ENCODE results near the gene GAS6.
"Not testable (repeated sequence)": the region's sequence is repeated elsewhere in the genome, so short reads cannot be mapped to it uniquely, and the experiment has no call there.

GAS6 gene

DNA sequence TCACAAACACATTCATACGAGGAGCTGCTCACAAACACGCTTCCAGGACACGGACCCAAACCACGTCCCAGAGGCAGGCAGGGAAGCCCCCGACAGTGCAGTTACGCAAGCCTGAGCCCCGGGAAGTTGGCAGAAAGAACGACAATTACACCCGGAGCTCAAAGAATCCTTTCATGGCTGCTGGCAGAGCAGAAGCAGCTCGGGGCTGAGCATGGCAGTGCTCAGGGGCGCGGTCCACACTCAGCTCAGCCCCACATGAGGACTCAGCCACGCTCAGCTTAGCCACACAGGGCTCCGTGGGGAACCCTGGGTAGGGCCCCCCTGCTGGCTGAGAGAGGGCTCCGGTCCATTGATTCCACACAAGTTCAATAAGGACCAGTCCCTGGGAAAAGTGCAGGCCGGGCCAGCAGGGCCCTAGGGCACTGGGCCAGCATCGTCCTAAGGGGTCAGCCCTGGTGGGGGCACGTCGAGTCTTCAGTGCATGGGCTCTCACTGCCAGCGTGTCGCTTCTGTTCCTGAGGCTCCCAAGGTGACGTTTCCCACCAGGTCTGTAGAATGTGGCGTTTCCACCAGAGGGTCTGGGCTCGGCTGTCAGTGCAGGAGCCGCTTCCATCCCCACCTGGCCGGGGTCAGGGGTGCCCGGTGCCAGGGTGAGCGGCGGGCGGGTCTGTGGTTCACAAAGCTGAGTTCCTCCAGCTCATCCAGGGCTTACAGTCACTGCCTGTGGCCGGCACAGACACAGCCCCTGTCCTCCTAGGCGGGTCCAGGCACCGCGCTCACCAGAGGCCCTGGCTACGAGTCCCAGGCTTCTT, 23.1 kb downstream of the GAS6 start:
- in situ Hi-C loops (cut with HindIII; ENCODE audit: low sequenced_read_pairs): no loop called here

GRCh38 chr13:113839536-113840204, 24.2 kb downstream of the GAS6 start:
- in situ Hi-C loops (cut with HindIII; ENCODE audit: low sequenced_read_pairs): no loop called here

DNA sequence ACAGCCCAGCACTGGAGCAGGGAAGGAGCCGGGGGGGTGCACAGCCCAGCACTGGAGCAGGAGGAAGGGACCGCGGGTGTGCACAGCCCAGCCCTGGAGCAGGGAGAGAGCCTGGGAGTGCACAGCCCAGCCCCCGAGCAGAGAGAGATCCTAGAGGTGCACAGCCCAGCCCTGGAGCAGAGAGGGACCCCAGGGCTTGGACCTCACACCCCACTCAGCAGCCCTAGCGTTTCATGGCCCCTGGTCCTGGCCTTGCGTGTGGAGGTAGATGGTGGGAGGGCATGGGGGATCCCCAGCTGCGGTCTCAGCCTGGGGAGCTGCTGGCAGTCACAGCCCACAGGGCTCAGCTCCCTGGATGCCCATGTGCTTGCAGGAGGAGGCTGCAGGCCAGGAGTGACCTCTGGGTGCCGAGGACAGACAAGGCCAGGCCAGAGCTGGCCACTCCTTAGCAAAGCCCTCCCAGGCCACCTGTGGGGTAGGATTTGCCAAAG, 25.1 kb downstream of the GAS6 start:
- in situ Hi-C loops (cut with HindIII; ENCODE audit: low sequenced_read_pairs): no loop called here

GRCh38 chr13:113837560-113838355, 26.1 kb downstream of the GAS6 start:
- in situ Hi-C loops (cut with HindIII; ENCODE audit: low sequenced_read_pairs): no loop called here

GRCh38 chr13:113836768-113837559, 26.9 kb downstream of the GAS6 start:
- in situ Hi-C loops (cut with HindIII; ENCODE audit: low sequenced_read_pairs): no loop called here

DNA sequence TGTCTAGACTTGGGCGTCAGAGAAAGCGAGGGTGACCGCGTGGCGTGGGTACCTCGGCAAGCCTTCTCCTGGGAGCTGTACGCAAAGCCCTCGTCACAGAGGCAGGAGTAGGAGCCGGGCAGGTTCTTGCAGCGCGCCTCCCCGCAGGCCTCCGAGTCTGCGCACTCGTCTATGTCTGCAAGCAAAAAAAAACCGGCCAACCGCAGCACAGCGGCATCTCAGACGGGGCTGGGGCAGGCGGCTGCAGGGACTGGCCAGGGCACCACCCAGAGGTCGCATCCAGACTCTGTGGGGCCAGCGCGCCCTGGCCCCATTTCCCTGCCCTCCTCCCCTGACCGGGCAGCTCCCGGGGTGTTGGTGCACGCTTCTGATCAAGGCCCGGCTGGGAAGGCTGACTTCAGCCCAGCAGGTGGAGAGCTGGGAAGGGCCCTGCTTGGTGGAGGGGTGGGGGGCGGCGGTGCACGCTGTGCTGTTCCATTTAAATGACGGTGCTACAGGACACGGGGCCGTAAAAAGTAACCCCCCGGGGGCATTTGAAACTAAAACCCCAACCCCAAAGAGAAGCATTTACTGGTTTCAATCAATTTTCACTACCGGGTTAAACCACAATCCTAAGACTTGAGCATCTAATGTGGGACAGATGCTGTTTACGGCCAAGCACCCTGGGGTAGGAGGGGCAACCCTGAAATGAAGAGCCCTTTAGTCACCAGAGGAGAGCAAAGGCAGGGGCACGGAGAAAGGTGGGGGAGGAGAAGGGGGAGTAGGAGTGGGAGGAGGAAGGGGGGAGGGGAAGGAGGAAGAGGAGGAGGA, 28.2 kb downstream of the GAS6 start:
- in situ Hi-C loops (cut with HindIII; ENCODE audit: low sequenced_read_pairs): no loop called here

DNA sequence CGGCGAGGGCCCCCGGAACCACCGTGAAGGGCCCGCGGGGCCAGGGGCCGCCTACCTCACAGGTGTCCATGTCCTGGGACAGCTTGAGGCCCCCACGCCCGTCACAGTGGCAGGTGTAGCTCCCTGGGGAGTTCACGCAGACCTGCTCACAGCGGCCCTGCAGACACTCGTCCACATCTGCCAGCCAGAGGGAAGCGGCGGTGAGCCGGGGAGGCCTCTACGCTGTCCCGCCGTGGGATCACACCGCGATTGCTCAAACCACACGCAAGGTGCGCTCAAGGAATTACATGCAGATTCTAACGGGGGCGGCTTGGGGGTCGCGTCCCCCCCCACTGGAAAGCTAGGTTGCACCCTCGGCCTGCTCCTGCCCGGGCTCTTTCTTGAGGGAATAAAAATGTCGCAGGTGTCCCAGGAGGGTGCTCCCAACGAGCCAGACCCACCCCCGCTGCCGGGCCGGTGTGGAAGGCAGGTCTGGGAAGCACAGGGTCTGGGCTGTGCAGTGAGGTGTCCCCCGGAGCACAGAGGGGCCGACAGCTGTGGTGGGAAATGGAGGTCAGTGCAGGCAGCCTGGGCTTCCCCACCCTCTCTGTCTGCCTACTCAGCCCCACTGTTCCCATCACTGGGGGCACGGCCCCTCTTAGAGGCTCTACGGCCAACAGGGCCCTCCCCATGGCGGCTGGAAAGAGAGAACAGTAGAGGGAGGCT, 29.2 kb downstream of the GAS6 start:
- in situ Hi-C loops (cut with HindIII; ENCODE audit: low sequenced_read_pairs): no loop called here

DNA sequence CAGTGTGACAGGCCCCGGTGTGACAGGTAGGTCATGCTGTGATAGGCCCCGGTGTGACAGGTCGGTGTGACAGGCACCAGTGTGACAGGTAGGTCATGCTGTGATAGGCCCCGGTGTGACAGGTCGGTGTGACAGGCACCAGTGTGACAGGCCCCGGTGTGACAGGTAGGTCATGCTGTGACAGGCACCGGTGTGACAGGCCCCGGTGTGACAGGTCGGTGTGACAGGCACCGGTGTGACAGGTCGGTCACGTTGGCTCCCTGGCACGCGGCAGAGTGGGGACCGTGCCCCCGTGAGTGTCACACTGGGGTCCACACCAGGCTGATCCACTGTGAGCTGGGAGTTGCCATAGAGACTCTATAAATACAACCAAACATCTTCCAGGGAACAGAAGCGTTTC, 29.9 kb downstream of the GAS6 start:
- in situ Hi-C loops (cut with HindIII; ENCODE audit: low sequenced_read_pairs): not testable (repeated sequence)

DNA sequence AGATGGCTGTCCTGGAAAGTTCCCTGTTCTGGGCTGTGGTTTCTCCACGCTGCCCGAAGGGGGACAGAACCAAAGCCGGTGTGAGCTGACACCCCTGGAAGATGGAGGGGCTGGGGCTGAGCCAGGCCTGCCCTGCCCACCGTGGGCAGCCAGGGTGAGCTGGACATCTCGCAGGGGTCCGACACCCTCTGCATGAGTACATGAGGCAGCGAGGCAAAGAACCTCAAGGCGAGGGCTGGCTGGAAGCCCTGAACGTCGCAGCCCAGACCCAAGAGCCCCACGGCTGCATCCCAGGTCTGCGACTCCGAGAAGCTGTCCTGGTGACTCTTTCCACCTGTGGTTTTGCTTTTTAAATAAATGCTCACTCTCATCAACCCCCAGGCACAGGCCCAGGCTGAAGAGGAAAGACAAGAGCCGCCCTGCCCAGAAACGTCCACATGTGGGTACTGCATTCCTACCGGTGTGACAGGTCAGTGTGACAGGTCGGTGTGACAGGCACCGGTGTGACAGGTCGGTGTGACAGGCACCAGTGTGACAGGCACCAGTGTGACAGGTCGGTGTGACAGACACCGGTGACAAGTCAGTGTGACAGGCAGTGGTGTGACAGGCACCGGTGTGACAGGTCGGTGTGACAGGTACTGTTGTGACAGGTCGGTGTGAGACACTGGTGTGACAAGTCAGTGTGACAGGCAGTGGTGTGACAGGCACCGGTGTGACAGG, 30.6 kb downstream of the GAS6 start:
- in situ Hi-C loops (cut with HindIII; ENCODE audit: low sequenced_read_pairs): no loop called here

DNA sequence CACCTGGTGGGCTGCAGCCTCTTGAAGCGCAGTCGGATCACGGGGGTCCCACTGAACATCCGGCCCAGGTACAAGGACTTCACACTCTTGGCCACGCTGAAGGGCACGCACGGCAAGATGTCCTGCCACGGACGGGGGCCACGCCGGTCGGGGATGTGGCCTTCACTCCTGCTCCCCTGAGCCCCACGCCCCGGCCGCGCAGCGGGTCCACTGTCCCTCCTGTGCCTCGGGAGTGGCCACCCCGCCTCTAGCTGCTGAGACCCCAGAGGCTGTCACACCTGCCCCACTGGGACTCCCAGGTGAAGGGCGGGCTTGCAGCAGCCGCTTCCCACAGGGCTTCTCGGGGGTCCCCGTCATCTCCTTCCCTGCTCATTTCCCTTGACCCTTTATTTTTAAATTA, 31.2 kb downstream of the GAS6 start:
- in situ Hi-C loops (cut with HindIII; ENCODE audit: low sequenced_read_pairs): no loop called here

GRCh38 chr13:113832205-113832604, 31.7 kb downstream of the GAS6 start:
- in situ Hi-C loops (cut with HindIII; ENCODE audit: low sequenced_read_pairs): no loop called here

- in situ Hi-C loops (cut with HindIII; ENCODE audit: low sequenced_read_pairs): no loop called here
Observed at GRCh38 chr13:113831061-113831460, 32.8 kb downstream of the GAS6 start.

- in situ Hi-C loops (cut with HindIII; ENCODE audit: low sequenced_read_pairs): not testable (repeated sequence)
Observed at GRCh38 chr13:113830426-113830950, 33.4 kb downstream of the GAS6 start.

GRCh38 chr13:113828282-113828825, 35.5 kb downstream of the GAS6 start:
- in situ Hi-C loops (cut with HindIII; ENCODE audit: low sequenced_read_pairs): no loop called here

- in situ Hi-C loops (cut with HindIII; ENCODE audit: low sequenced_read_pairs): no loop called here
Observed at GRCh38 chr13:113827021-113827420, 36.9 kb downstream of the GAS6 start.

- in situ Hi-C loops (cut with HindIII; ENCODE audit: low sequenced_read_pairs): not testable (repeated sequence)
Observed at GRCh38 chr13:113826446-113826845, 37.4 kb downstream of the GAS6 start.

- in situ Hi-C loops (cut with HindIII; ENCODE audit: low sequenced_read_pairs): no loop called here
Observed at GRCh38 chr13:113825841-113826240, 38.0 kb downstream of the GAS6 start.

- in situ Hi-C loops (cut with HindIII; ENCODE audit: low sequenced_read_pairs): no loop called here
Observed at GRCh38 chr13:113823771-113824170, 40.1 kb downstream of the GAS6 start.

All from endothelial cell of hepatic sinusoid (primary cell).